HCT116 (cell line): ENCODE results near the gene TSR1. TPM values are rescaled to one million over a fixed set of nuclear protein-coding genes. Genes with fewer than 3 reads are reported as not detected.

ENCODE experiments used
- ATAC-seq: fragments of 200-7000 bp; cut with Tn5 transposase; 2 replicates; pipeline ENCODE4 v1.9.1; 2020; ENCODE audit warnings: mild to moderate bottlenecking, moderate library complexity
- BruUV-seq: library from RNA; stranded (reverse); fragments of 400-500 nt; replicated peaks from 2 replicates; lab custom pipeline; 2021; lab: Mats Ljungman, UMichigan
- CTCF ChIA-PET: fragments of 300-600 bp; sonication (Branson Sonifier 250); formaldehyde crosslinking; loops from one replicate; lab custom pipeline; 2021; ENCODE audit warnings: antibody characterized with exemption; lab: Charles Lee
- POLR2A ChIA-PET: fragments of 300-600, 350-600 bp; sonication (Branson Sonifier 250); formaldehyde crosslinking; loops from one replicate; lab custom pipeline; 2021; ENCODE audit warnings: antibody characterized with exemption; lab: Charles Lee
- RAD21 ChIA-PET, 2 experiments: fragments of 300-600 bp; sonication (Branson Sonifier 250); formaldehyde crosslinking; loops; one replicate each; lab custom pipeline; 2023; ENCODE audit warnings: low total read pairs in 2 of 2; ENCODE audit not compliant: uncharacterized antibody in 2 of 2, unreplicated experiment in 2 of 2, low non-redundant PET in 1 of 2; lab: Charles Lee
- DNase-seq: peaks from one replicate; pipeline ENCODE4 v3.0.0-alpha.2; 2010; ENCODE audit warnings: low read depth, low spot score
- H2AFZ ChIP-seq: fragments of 200-600 bp; shearing (Covaris generic), sonication (generic); 2 replicates; pipeline ENCODE4 v1.6.1; 2017; ENCODE audit warnings: low read depth, mixed run types, mixed read lengths, antibody characterized with exemption, low read length; ENCODE audit not compliant: poor library complexity, severe bottlenecking
- H3K27ac ChIP-seq: 2 replicates; pipeline ENCODE4 v1.5.1; 2012; ENCODE audit warnings: low read depth, low read length
- H3K27me3 ChIP-seq: fragments of 200-600 bp; sonication (generic); 2 replicates; pipeline ENCODE4 v1.6.1; 2016; ENCODE audit warnings: mixed run types, low read length, mixed read lengths; ENCODE audit not compliant: insufficient read depth
- H3K36me3 ChIP-seq, 2 experiments: fragments of 200-500 bp in 1 of 2; fragments of 200-600 bp in 1 of 2; sonication (Bioruptor generic) in 1 of 2; sonication (generic) in 1 of 2; 2 replicates each; pipeline versions ENCODE4 v1.5.1 to v1.6.1; 2014 to 2016; ENCODE audit warnings: low read length in 2 of 2, inconsistent platforms in 1 of 2, mixed read lengths in 1 of 2, mixed run types in 1 of 2; ENCODE audit not compliant: insufficient read depth in 2 of 2, control insufficient read depth in 1 of 2
- H3K4me1 ChIP-seq, 2 experiments: fragments of 200-600 bp in 1 of 2; sonication (generic) in 1 of 2; 2 replicates each; pipeline versions ENCODE4 v1.5.1 to v1.6.1; 2012 to 2017; ENCODE audit warnings: low read length in 2 of 2, inconsistent platforms in 1 of 2, mild to moderate bottlenecking in 1 of 2, mixed read lengths in 1 of 2, mixed run types in 1 of 2, moderate library complexity in 1 of 2; ENCODE audit not compliant: insufficient read depth in 2 of 2, control insufficient read depth in 1 of 2
- H3K4me2 ChIP-seq: fragments of 200-600 bp; sonication (generic); 2 replicates; pipeline ENCODE4 v1.6.1; 2017; ENCODE audit warnings: mixed run types, low read length, mixed read lengths
- H3K4me3 ChIP-seq, 2 experiments: fragments of 200-600 bp in 1 of 2; sonication (generic) in 1 of 2; replicated peaks in 1 of 2; 2 replicates each; pipeline ENCODE4 v1.5.1; 2011 to 2016; ENCODE audit warnings: low read length in 2 of 2, control low read depth in 1 of 2, low read depth in 1 of 2, mild to moderate bottlenecking in 1 of 2, mixed read lengths in 1 of 2, mixed run types in 1 of 2
- H3K79me2 ChIP-seq: fragments of 200-600 bp; sonication (generic); 2 replicates; pipeline ENCODE4 v1.6.1; 2017; ENCODE audit warnings: mild to moderate bottlenecking, mixed run types, low read length, moderate library complexity, mixed read lengths; ENCODE audit not compliant: insufficient read depth
- H3K9ac ChIP-seq: fragments of 200-600 bp; sonication (generic); 2 replicates; pipeline ENCODE4 v1.6.1; 2016; ENCODE audit warnings: low read length, mixed read lengths
- H3K9me2 ChIP-seq: fragments of 200-600 bp; sonication (generic), shearing (Covaris generic); 2 replicates; pipeline ENCODE4 v1.6.1; 2017; ENCODE audit warnings: mixed run types, mild to moderate bottlenecking, moderate library complexity; ENCODE audit not compliant: insufficient read depth
- H3K9me3 ChIP-seq, 2 experiments: fragments of 200-500 bp in 1 of 2; fragments of 200-600 bp in 1 of 2; sonication (Bioruptor generic) in 1 of 2; sonication (generic) in 1 of 2; 2 replicates each; pipeline ENCODE4 v1.6.1; 2014 to 2017; ENCODE audit warnings: low read length in 2 of 2, mixed read lengths in 2 of 2, inconsistent platforms in 1 of 2, low read depth in 1 of 2, mild to moderate bottlenecking in 1 of 2, mixed run types in 1 of 2, moderate library complexity in 1 of 2; ENCODE audit not compliant: control insufficient read depth in 1 of 2, insufficient read depth in 1 of 2
- H4K20me1 ChIP-seq: fragments of 200-600 bp; sonication (generic), shearing (Covaris generic); 2 replicates; pipeline ENCODE4 v1.6.1; 2017; ENCODE audit warnings: mixed run types, mild to moderate bottlenecking, moderate library complexity; ENCODE audit not compliant: insufficient read depth
- FOSL1 ChIP-seq: IDR thresholded peaks from 2 replicates; pipeline ENCODE4 v1.6.1; 2012; ENCODE audit warnings: low read depth
- POLR2AphosphoS5 ChIP-seq: IDR thresholded peaks from 2 replicates; pipeline ENCODE4 v1.6.1; 2011; ENCODE audit warnings: mild to moderate bottlenecking, low read depth, low read length, moderate library complexity
- RAD21 ChIP-seq: IDR thresholded peaks from 2 replicates; pipeline ENCODE4 v1.6.1; 2012; ENCODE audit warnings: low read depth, mild to moderate bottlenecking
- SP1 ChIP-seq: IDR thresholded peaks from 2 replicates; pipeline ENCODE4 v1.6.1; 2012; ENCODE audit warnings: low read depth
- intact Hi-C: fragments of 100-400 bp; cut with micrococcal nuclease; formaldehyde crosslinking; loops from 2 replicates; pipeline ENCODE4 v1.10.0; 2022
- total RNA-seq: library from RNA; stranded (reverse); gene quantifications from one replicate; pipeline ENCODE4 v1.2.1, GENCODE V29; 2021; ENCODE audit not compliant: unreplicated experiment
- TF ChIP-seq, protein P1 (sequence below), 3 experiments: fragments of 200-600 bp in 1 of 3; sonication (generic) in 1 of 3; IDR thresholded peaks in 2 of 3; conservative IDR thresholded peaks in 1 of 3; 2 replicates each; pipeline ENCODE4 v1.5.1; 2012 to 2017; ENCODE audit warnings: low read depth in 2 of 3, low read length in 2 of 3, antibody characterized with exemption in 1 of 3, borderline replicate concordance in 1 of 3, control low read depth in 1 of 3, mild to moderate bottlenecking in 1 of 3, mixed read lengths in 1 of 3, mixed run types in 1 of 3, moderate library complexity in 1 of 3; ENCODE audit not compliant: insufficient read depth in 1 of 3

TSR1 gene
- total RNA-seq, 1 experiment from 2014 or later = 77.2 TPM

DNA sequence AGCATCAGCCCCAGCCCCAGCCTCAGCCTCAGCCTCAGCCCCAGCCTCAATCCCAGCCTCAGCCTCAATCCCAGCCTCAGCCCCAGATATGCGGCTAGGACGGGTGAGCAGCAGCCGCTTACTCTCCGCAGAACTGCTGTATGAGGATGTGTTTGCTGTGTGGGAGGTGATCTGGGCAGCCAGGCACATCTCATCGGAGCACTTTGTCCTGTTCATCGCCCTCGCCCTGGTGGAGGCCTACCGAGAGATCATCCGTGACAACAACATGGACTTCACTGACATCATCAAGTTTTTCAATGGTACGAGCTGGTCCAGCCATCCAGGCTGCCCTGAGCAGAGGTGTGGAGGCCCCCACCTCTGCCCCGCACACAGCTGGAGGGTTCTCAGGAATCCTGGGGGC is 42.6 kb upstream of the TSR1 start (continued):
- TF ChIP-seq, protein P1, sequence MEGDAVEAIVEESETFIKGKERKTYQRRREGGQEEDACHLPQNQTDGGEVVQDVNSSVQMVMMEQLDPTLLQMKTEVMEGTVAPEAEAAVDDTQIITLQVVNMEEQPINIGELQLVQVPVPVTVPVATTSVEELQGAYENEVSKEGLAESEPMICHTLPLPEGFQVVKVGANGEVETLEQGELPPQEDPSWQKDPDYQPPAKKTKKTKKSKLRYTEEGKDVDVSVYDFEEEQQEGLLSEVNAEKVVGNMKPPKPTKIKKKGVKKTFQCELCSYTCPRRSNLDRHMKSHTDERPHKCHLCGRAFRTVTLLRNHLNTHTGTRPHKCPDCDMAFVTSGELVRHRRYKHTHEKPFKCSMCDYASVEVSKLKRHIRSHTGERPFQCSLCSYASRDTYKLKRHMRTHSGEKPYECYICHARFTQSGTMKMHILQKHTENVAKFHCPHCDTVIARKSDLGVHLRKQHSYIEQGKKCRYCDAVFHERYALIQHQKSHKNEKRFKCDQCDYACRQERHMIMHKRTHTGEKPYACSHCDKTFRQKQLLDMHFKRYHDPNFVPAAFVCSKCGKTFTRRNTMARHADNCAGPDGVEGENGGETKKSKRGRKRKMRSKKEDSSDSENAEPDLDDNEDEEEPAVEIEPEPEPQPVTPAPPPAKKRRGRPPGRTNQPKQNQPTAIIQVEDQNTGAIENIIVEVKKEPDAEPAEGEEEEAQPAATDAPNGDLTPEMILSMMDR (IDR thresholded peaks at IDR 0.05 in 2 of 3, conservative IDR thresholded peaks at IDR 0.05 in 1 of 3; ENCODE audit: borderline replicate concordance in 1 of 3, insufficient read depth in 1 of 3, low read depth in 2 of 3, low read length in 2 of 3) = no peak
- TF ChIP-seq FOSL1 (no peak), POLR2AphosphoS5 (no peak), RAD21 (no peak), SP1 (no peak)

DNA sequence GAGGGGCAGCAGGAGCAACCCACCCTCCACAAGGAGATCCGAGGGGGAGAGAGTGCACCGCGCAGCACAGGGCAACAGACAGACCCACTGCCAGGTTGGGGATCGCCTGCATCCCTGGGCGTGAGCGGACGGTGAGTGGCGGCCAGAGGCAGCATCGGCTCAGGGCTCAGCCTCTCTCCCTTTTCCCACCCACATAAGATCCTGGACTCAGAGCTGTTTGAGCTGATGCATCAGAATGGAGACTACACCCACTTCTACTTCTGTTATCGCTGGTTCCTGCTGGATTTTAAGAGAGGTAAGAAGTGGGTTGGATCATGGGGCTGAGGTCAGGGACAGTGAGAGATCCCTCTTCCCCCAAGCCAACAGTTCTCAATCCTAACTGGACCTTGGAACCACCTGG is 41.4 kb upstream of the TSR1 start:
- ATAC-seq = no peak
- Histone ChIP-seq H3K9me3 (no peaks in the 10 kb centered on the region), H3K36me3 (peaks cover 3 to 4% of the 10 kb centered on the region in 2 experiments; a peak in 3 of 4 replicates), H3K4me1 (peaks cover 0 to 3% of the 10 kb centered on the region in 2 experiments; a peak in 1 of 4 replicates), H3K4me2 (no peak overlapping the region), H3K4me3 (no peak overlapping the region), H3K9me2 (no peaks in the 10 kb centered on the region), H4K20me1 (no peaks in the 10 kb centered on the region), H3K79me2 (no peaks in the 10 kb centered on the region), H3K27ac (no peak overlapping the region), H3K9ac (no peak overlapping the region), H2AFZ (no peak overlapping the region), H3K27me3 (no peaks in the 10 kb centered on the region)
- ChIA-PET CTCF (no interaction called here), RAD21 (no interaction called here), POLR2A (no interaction called here)
- DNase-seq = no peak
- intact Hi-C loops = no loop called here
- BruUV-seq = no TSS peak
- TF ChIP-seq, protein P1 (IDR thresholded peaks at IDR 0.05 in 2 of 3, conservative IDR thresholded peaks at IDR 0.05 in 1 of 3; ENCODE audit: borderline replicate concordance in 1 of 3, insufficient read depth in 1 of 3, low read depth in 2 of 3, low read length in 2 of 3) = no peak
